CD4-positive, alpha-beta T cell (primary cell): ENCODE measurements around the gene PCNX3. TPM values are rescaled to one million over a fixed set of nuclear protein-coding genes. Genes with fewer than 3 reads are reported as not detected.

Experiments
- ATAC-seq: fragments of 200-7000 bp; cut with Tn5 transposase; one replicate; pipeline ENCODE4 v1.10.0; 2022; ENCODE audit warnings: mild to moderate bottlenecking; ENCODE audit not compliant: poor library complexity
- CTCF ChIA-PET: fragments of 350-600 bp; sonication (Branson Sonifier 250); formaldehyde crosslinking; loops from one replicate; lab custom pipeline; 2021; ENCODE audit warnings: antibody characterized with exemption, inconsistent platforms; lab: Charles Lee
- POLR2A ChIA-PET: fragments of 350-600 bp; sonication (Branson Sonifier 250); formaldehyde crosslinking; loops from one replicate; lab custom pipeline; 2021; ENCODE audit warnings: antibody characterized with exemption, inconsistent platforms; lab: Charles Lee
- DNase-seq, 14 experiments: peaks; one replicate each; pipeline ENCODE4 v3.0.0-alpha.2; 2013 to 2020; ENCODE audit warnings: mixed read lengths in 2 of 14
- H3K27ac ChIP-seq, 2 donors: one replicate each; pipeline versions ENCODE4 v1.5.1 to v1.7.0; 2013; ENCODE audit warnings: low read length in 2 of 2, low read depth in 1 of 2, mild to moderate bottlenecking in 1 of 2
- H3K27me3 ChIP-seq, 2 experiments: 1 replicate in 1 of 2; 2 replicates in 1 of 2; pipeline versions ENCODE4 v1.6.1 to v1.7.0; 2013; ENCODE audit warnings: low read length in 2 of 2, control low read depth in 1 of 2, mild to moderate bottlenecking in 1 of 2, moderate library complexity in 1 of 2; ENCODE audit not compliant: insufficient read depth in 2 of 2, control insufficient read depth in 1 of 2
- H3K36me3 ChIP-seq: one replicate; pipeline ENCODE4 v1.6.1; 2013; ENCODE audit warnings: low read length, control low read depth; ENCODE audit not compliant: insufficient read depth
- H3K4me1 ChIP-seq: one replicate; pipeline ENCODE4 v1.6.1; 2013; ENCODE audit warnings: low read length, control low read depth; ENCODE audit not compliant: insufficient read depth
- H3K4me3 ChIP-seq: one replicate; pipeline ENCODE4 v1.5.1; 2013; ENCODE audit warnings: mild to moderate bottlenecking, low read length, moderate library complexity
- H3K9me3 ChIP-seq, 2 experiments: 1 replicate in 1 of 2; 2 replicates in 1 of 2; pipeline versions ENCODE4 v1.6.1 to v1.7.0; 2013; ENCODE audit warnings: low read length in 2 of 2, mild to moderate bottlenecking in 2 of 2, control low read depth in 1 of 2, moderate library complexity in 1 of 2; ENCODE audit not compliant: control insufficient read depth in 1 of 2, insufficient read depth in 1 of 2
- H3K27ac Mint-ChIP-seq: one replicate; pipeline ENCODE4 v1.8.0; 2020; ENCODE audit warnings: mixed read lengths
- H3K27me3 Mint-ChIP-seq: one replicate; pipeline ENCODE4 v1.8.0; 2021; ENCODE audit warnings: mixed read lengths
- H3K36me3 Mint-ChIP-seq: one replicate; pipeline ENCODE4 v1.8.0; 2021; ENCODE audit warnings: low read depth, mixed read lengths
- H3K4me1 Mint-ChIP-seq: one replicate; pipeline ENCODE4 v1.8.0; 2021; ENCODE audit warnings: low read depth, mixed read lengths
- H3K4me3 Mint-ChIP-seq: one replicate; pipeline ENCODE4 v1.8.0; 2020; ENCODE audit warnings: mild to moderate bottlenecking, mixed read lengths
- H3K9me3 Mint-ChIP-seq: one replicate; pipeline ENCODE4 v1.8.0; 2020; ENCODE audit warnings: mixed read lengths
- CTCF ChIP-seq: fragments of 200-600 bp; IDR thresholded peaks from one replicate; pipeline ENCODE4 v1.8.0; 2022; ENCODE audit warnings: antibody characterized with exemption, mild to moderate bottlenecking
- intact Hi-C, 2 experiments: fragments of 100-400 bp; cut with DNase I in 1 of 2; cut with micrococcal nuclease in 1 of 2; formaldehyde crosslinking; loops; one replicate each; pipeline versions ENCODE4 v1.15.1 to v1.9.0; 2023 to 2025; cut with DNase I, micrococcal nuclease
- total RNA-seq, 174 experiments: library from RNA in 2 of 174; stranded (reverse) in 2 of 174; gene quantifications; one replicate each; pipeline ENCODE4 v1.2.3 and lab custom pipeline; 2021 to 2026

The PCNX3 gene
- total RNA-seq, 2 experiments from 2014 or later: 37.3 to 40.5 TPM

GRCh38 chr11:65589444-65590239, 25.9 kb upstream of the PCNX3 start:
- Mint-ChIP-seq H3K9me3 (no peaks in the 10 kb centered on the region), H3K27ac (no peak overlapping the region), H3K36me3 (peaks cover 42% of the 10 kb centered on the region), H3K27me3 (no peaks in the 10 kb centered on the region), H3K4me1 (peaks cover 22% of the 10 kb centered on the region), H3K4me3 (no peak overlapping the region)
- H3K4me1 ChIP-seq: peaks cover 38% of the 10 kb centered on the region
- no peak for ATAC-seq
- no peak overlapping the region for H3K27ac ChIP-seq
- intact Hi-C loops: loop anchor here in 1 of 2 experiments (1.0 kb wide), 1 partner anchor 11 kb away; no protein-coding TSS in a partner anchor
- DNase-seq: peak in 3 of 14 experiments; percentile 20 to 72 (median 58)
- H3K9me3 ChIP-seq: no peaks in the 10 kb centered on the region
- TF ChIP-seq CTCF: no peak
- POLR2A ChIA-PET: interaction anchor here (0.6 to 3.3 kb wide), 4 partner anchors 14 to 91 kb away, joined by 3 to 28 read pairs (median 4); partner anchors contain the start of genes EHBP1L1, MALAT1 and SCYL1
- CTCF ChIA-PET: interaction anchor here (0.8 to 5.6 kb wide), 4 partner anchors 13 to 59 kb away, joined by 3 to 86 read pairs (median 21); partner anchors contain the start of gene EHBP1L1
- no peak overlapping the region for H3K4me3 ChIP-seq
- H3K27me3 ChIP-seq: no peaks in the 10 kb centered on the region
- H3K36me3 ChIP-seq: peaks cover 47% of the 10 kb centered on the region

- Histone ChIP-seq H3K27ac (no peak overlapping the region), H3K27me3 (no peaks in the 10 kb centered on the region), H3K4me1 (peaks cover 44% of the 10 kb centered on the region), H3K36me3 (peaks cover 47% of the 10 kb centered on the region), H3K4me3 (no peak overlapping the region), H3K9me3 (no peaks in the 10 kb centered on the region)
- H3K4me1 Mint-ChIP-seq: peaks cover 27% of the 10 kb centered on the region
- ChIA-PET CTCF (interaction anchor here (0.8 to 5.6 kb wide), 3 partner anchors 14 to 60 kb away, joined by 3 to 86 read pairs (median 31); partner anchors contain the start of gene EHBP1L1), POLR2A (interaction anchor here (0.6 to 3.3 kb wide), 4 partner anchors 14 to 92 kb away, joined by 3 to 28 read pairs (median 4); partner anchors contain the start of genes EHBP1L1, MALAT1 and SCYL1)
- TF ChIP-seq CTCF: no peak
- intact Hi-C loops: loop anchor here in 1 of 2 experiments (1.0 kb wide), 1 partner anchor 12 kb away; no protein-coding TSS in a partner anchor
- ATAC-seq (no peak), DNase-seq (peak in 1 of 14 experiments; percentile 22)
- no peaks in the 10 kb centered on the region for H3K27me3 Mint-ChIP-seq
- no peak overlapping the region for H3K4me3 Mint-ChIP-seq
- H3K36me3 Mint-ChIP-seq: peaks cover 42% of the 10 kb centered on the region
- no peak overlapping the region for H3K27ac Mint-ChIP-seq
- H3K9me3 Mint-ChIP-seq: no peaks in the 10 kb centered on the region
Measured at GRCh38 chr11:65590240-65590738, 25.3 kb upstream of the PCNX3 start.

- intact Hi-C loops: no loop called here
- Histone ChIP-seq H3K36me3 (peaks cover 36% of the 10 kb centered on the region), H3K4me1 (peaks cover 46% of the 10 kb centered on the region), H3K27me3 (no peaks in the 10 kb centered on the region), H3K4me3 (no peak overlapping the region), H3K27ac (no peak overlapping the region), H3K9me3 (no peaks in the 10 kb centered on the region)
- CTCF ChIA-PET: interaction anchor here (1.0 to 3.9 kb wide), 3 partner anchors 19 to 53 kb away, joined by 3 to 48 read pairs (median 8); partner anchors contain the start of gene FAM89B
- Mint-ChIP-seq H3K36me3 (peaks cover 35% of the 10 kb centered on the region), H3K27me3 (no peaks in the 10 kb centered on the region), H3K27ac (no peak overlapping the region), H3K4me3 (no peak overlapping the region), H3K9me3 (no peaks in the 10 kb centered on the region), H3K4me1 (peaks cover 32% of the 10 kb centered on the region)
- DNase-seq: peak in 1 of 14 experiments; percentile 41
- no peak for TF ChIP-seq CTCF
- POLR2A ChIA-PET: interaction anchor here (0.8 to 4.7 kb wide), 4 partner anchors 12 to 52 kb away, joined by 3 to 23 read pairs (median 13); partner anchors contain the start of genes EHBP1L1 and FAM89B
- ATAC-seq: no peak
Measured at GRCh38 chr11:65591939-65592857, 23.4 kb upstream of the PCNX3 start.
